Lung (tissue), 12 donors: ENCODE measurements around the gene MIEF2. TPM values are rescaled to one million over a fixed set of nuclear protein-coding genes. Genes with fewer than 3 reads are reported as not detected.

ENCODE experiments used
- ATAC-seq: fragments of 200-7000 bp; cut with Tn5 transposase; one replicate; pipeline ENCODE4 v1.9.1; 2020; ENCODE audit warnings: moderate number of reproducible peaks; ENCODE audit not compliant: insufficient read depth, low FRiP score
- DNase-seq, 3 donors: peaks; one replicate each; pipeline ENCODE4 v3.0.0-alpha.2; 2013 to 2017
- H3K27ac ChIP-seq, 2 donors: one replicate each; pipeline ENCODE4 v1.5.1; 2013; ENCODE audit warnings: mild to moderate bottlenecking in 2 of 2, moderate library complexity in 2 of 2, control low read depth in 1 of 2, inconsistent platforms in 1 of 2, low read depth in 1 of 2, low read length in 1 of 2
- H3K27me3 ChIP-seq, 3 donors: one replicate each; pipeline ENCODE4 v1.5.1; 2013; ENCODE audit warnings: low read length in 2 of 3; ENCODE audit not compliant: control insufficient read depth in 3 of 3, insufficient read depth in 3 of 3
- H3K36me3 ChIP-seq, 4 donors: one replicate each; pipeline ENCODE4 v1.5.1; 2013; ENCODE audit warnings: low read length in 4 of 4, mild to moderate bottlenecking in 1 of 4, moderate library complexity in 1 of 4; ENCODE audit not compliant: control insufficient read depth in 4 of 4, insufficient read depth in 4 of 4
- H3K4me1 ChIP-seq, 5 donors: one replicate each; pipeline ENCODE4 v1.5.1; 2013; ENCODE audit warnings: low read length in 5 of 5, mild to moderate bottlenecking in 2 of 5, moderate library complexity in 1 of 5; ENCODE audit not compliant: control insufficient read depth in 5 of 5, insufficient read depth in 5 of 5
- H3K4me3 ChIP-seq: one replicate; pipeline ENCODE4 v1.5.1; 2013; ENCODE audit warnings: mild to moderate bottlenecking, control low read depth, moderate library complexity
- H3K9ac ChIP-seq, 2 donors: one replicate each; pipeline ENCODE4 v1.5.1; 2013; ENCODE audit warnings: low read length in 2 of 2, control low read depth in 1 of 2; ENCODE audit not compliant: insufficient read depth in 1 of 2
- H3K9me3 ChIP-seq, 4 donors: one replicate each; pipeline ENCODE4 v1.5.1; 2013; ENCODE audit warnings: low read length in 3 of 4, mild to moderate bottlenecking in 1 of 4, moderate library complexity in 1 of 4; ENCODE audit not compliant: control insufficient read depth in 4 of 4, insufficient read depth in 3 of 4
- CTCF ChIP-seq: IDR thresholded peaks from 2 replicates; pipeline ENCODE4 v1.5.1; 2012; ENCODE audit warnings: mild to moderate bottlenecking; ENCODE audit errors: control extremely low read depth, extremely low read depth
- WGBS, 2 donors: extraction: QIAGEN DNeasy Blood & Tissue Kit; methylation state at CpG; one replicate each; pipeline ENCODE4 v1.1.7; 2013; 5-methylcytosine and 5-hydroxymethylcytosine counted together
- polyA plus RNA-seq, 2 donors: library from polyadenylated mRNA; stranded (reverse); fragments of 200-250 nt; gene quantifications; one replicate each; pipeline ENCODE4 v1.2.1, GENCODE V29; 2013
- total RNA-seq, 2 donors: library from RNA; depleted of rRNA in 1 of 2; stranded (reverse); fragments of >200 nt in 1 of 2; gene quantifications; one replicate each; pipeline ENCODE4 v1.2.1, GENCODE V29; 2014 to 2021
- donor health status: control.
- donor health status: control.
- donor health status: Bipolar disorder and iron deficiency.
- donor health status: healthy.
- donor health status: DM: yes; HTN: yes; CAD: no.

MIEF2 gene
- total and polyA plus RNA-seq, 4 donors = 7.3 to 24.1 (median 13.1) TPM

GRCh38 chr17:18262641-18263040 is 2.2 kb downstream of the MIEF2 start:
- Histone ChIP-seq H3K27me3 (no peaks in the 10 kb centered on the region), H3K27ac (peak overlapping the region; percentile 15 to 86), H3K4me3 (no peak overlapping the region), H3K9me3 (no peaks in the 10 kb centered on the region), H3K36me3 (peaks cover 7 to 22% (median 14%) of the 10 kb centered on the region in 4 donors), H3K9ac (no peak overlapping the region), H3K4me1 (peaks cover 8 to 23% (median 12%) of the 10 kb centered on the region in 5 donors)
- ATAC-seq (no peak), DNase-seq (no peak)
- TF ChIP-seq CTCF = no peak
- 86 to 91% methylated on average over 12 of the region's 12 CpGs for WGBS, 2 donors

- no peak overlapping the region for H3K9ac ChIP-seq
- no peak overlapping the region for H3K27ac ChIP-seq
- TF ChIP-seq CTCF = no peak
- H3K9me3 ChIP-seq = no peaks in the 10 kb centered on the region
- WGBS, 2 donors = 94 to 95% methylated on average over 50 of the region's 50 CpGs
- peaks cover 7 to 22% (median 14%) of the 10 kb centered on the region in 4 donors for H3K36me3 ChIP-seq
- no peak overlapping the region for H3K4me3 ChIP-seq
- no peak for ATAC-seq
- no peak for DNase-seq
- H3K4me1 ChIP-seq = peaks cover 8 to 19% (median 9%) of the 10 kb centered on the region in 5 donors
- H3K27me3 ChIP-seq = no peaks in the 10 kb centered on the region
These were observed 3.6 kb downstream of the MIEF2 start for GRCh38 chr17:18263885-18264682.

- TF ChIP-seq CTCF = no peak
- WGBS, 2 donors = 75 to 85% methylated on average over 10 of the region's 10 CpGs
These were observed 6.9 kb downstream of the MIEF2 start for GRCh38 chr17:18267366-18267765.

More at GRCh38 chr17:18267366-18267765, 6.9 kb downstream of the MIEF2 start:
- Histone ChIP-seq H3K27ac (no peak overlapping the region), H3K36me3 (peaks cover 7 to 26% (median 15%) of the 10 kb centered on the region in 4 donors), H3K9me3 (no peaks in the 10 kb centered on the region), H3K9ac (no peak overlapping the region), H3K4me3 (no peak overlapping the region), H3K27me3 (no peaks in the 10 kb centered on the region), H3K4me1 (peaks cover 0 to 4% (median 2%) of the 10 kb centered on the region in 5 donors)
- ATAC-seq (no peak), DNase-seq (no peak)
